ACC112 (cell line): ENCODE measurements around the gene RNF207.
A peak's percentile ranks its signal among the peaks of the same experiment; 100 is the strongest.

Experiments used
- H2AFZ ChIP-seq: fragments of 200-600 bp; sonication (generic); one replicate; pipeline ENCODE4 v1.6.0; 2017; ENCODE audit warnings: antibody characterized with exemption, low read length; ENCODE audit not compliant: unreplicated experiment
- H3K27ac ChIP-seq: fragments of 200-600 bp; sonication (generic); 2 replicates; pipeline ENCODE4 v1.5.1; 2014; ENCODE audit warnings: low read depth, mild to moderate bottlenecking, antibody characterized with exemption, low read length, moderate library complexity
- H3K27me3 ChIP-seq: fragments of 200-600 bp; sonication (generic); 2 replicates; pipeline ENCODE4 v1.6.1; 2014; ENCODE audit warnings: mild to moderate bottlenecking, antibody characterized with exemption, low read length, moderate library complexity, mixed read lengths; ENCODE audit not compliant: insufficient read depth
- H3K36me3 ChIP-seq: fragments of 200-600 bp; sonication (generic); 2 replicates; pipeline ENCODE4 v1.6.1; 2016; ENCODE audit warnings: mild to moderate bottlenecking, antibody characterized with exemption, low read length, moderate library complexity, mixed read lengths; ENCODE audit not compliant: insufficient read depth
- H3K4me1 ChIP-seq: fragments of 200-600 bp; sonication (generic); one replicate; pipeline ENCODE4 v1.6.1; 2016; ENCODE audit warnings: low read length, mixed read lengths; ENCODE audit not compliant: insufficient read depth, unreplicated experiment, control insufficient read depth
- H3K4me3 ChIP-seq: fragments of 200-600 bp; sonication (generic); 2 replicates; pipeline ENCODE4 v1.5.1; 2014; ENCODE audit warnings: mild to moderate bottlenecking, low read depth, low read length
- H3K79me2 ChIP-seq: fragments of 200-600 bp; sonication (generic); one replicate; pipeline ENCODE4 v1.6.0; 2016; ENCODE audit warnings: low read length; ENCODE audit not compliant: control insufficient read depth, unreplicated experiment, insufficient read depth

The RNF207 gene

DNA sequence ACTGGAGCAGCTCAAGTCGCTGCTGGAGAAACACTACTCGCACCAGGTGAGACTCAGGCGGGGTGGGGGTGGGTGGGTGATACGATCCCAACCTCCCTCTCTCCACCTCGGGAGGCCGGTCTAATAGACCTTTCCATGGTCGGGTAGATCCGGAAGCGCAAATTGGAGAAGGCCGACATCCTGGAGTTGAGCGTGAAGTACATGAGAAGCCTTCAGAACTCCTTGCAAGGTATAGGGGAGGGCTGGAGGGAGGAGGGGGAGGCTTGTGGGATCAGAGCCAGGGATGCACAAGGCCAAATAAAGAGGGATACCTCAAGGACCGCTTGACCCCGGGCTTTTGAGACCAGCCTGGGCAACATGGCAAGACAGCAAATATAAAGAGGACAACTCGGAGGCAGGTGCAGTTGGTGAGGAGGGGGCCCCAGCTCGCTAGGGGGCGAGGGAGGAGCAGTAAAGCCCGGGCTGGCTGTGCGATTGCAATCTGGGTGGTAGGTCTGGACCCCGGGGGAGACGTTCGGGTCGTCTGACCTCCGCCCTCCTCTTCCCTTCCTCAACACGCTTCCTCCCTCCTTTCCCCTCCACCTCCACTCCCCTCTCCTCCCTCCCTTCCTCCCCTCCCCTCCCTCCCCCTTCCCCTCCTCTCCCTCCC lies 38.6 kb downstream of the RNF207 start:
- Histone ChIP-seq H3K27me3 (peaks cover 69% of the 10 kb centered on the region), H3K27ac (no peak overlapping the region), H3K4me3 (no peak overlapping the region), H3K36me3 (no peaks in the 10 kb centered on the region), H2AFZ (no peak overlapping the region), H3K79me2 (no peaks in the 10 kb centered on the region), H3K4me1 (no peaks in the 10 kb centered on the region)

GRCh38 chr1:6245086-6245868 lies 39.4 kb downstream of the RNF207 start:
- Histone ChIP-seq H3K36me3 (no peaks in the 10 kb centered on the region), H3K4me3 (peak overlapping the region; percentile 58), H2AFZ (no peak overlapping the region), H3K79me2 (no peaks in the 10 kb centered on the region), H3K4me1 (no peaks in the 10 kb centered on the region), H3K27ac (no peak overlapping the region), H3K27me3 (peaks cover 75% of the 10 kb centered on the region)

- H3K4me3 ChIP-seq = peak overlapping the region; percentile 58
- H3K27me3 ChIP-seq = peaks cover 71% of the 10 kb centered on the region
- no peak overlapping the region for H3K27ac ChIP-seq
- no peak overlapping the region for H2AFZ ChIP-seq
- H3K36me3 ChIP-seq = no peaks in the 10 kb centered on the region
- H3K4me1 ChIP-seq = no peaks in the 10 kb centered on the region
- H3K79me2 ChIP-seq = no peaks in the 10 kb centered on the region
Measured at GRCh38 chr1:6245869-6246496, 40.1 kb downstream of the RNF207 start.

- peaks cover 63% of the 10 kb centered on the region for H3K27me3 ChIP-seq
- H2AFZ ChIP-seq = no peak overlapping the region
- no peaks in the 10 kb centered on the region for H3K36me3 ChIP-seq
- no peak overlapping the region for H3K27ac ChIP-seq
- H3K4me1 ChIP-seq = no peaks in the 10 kb centered on the region
- no peak overlapping the region for H3K4me3 ChIP-seq
- H3K79me2 ChIP-seq = no peaks in the 10 kb centered on the region
Measured at GRCh38 chr1:6246497-6247467, 40.9 kb downstream of the RNF207 start.

DNA sequence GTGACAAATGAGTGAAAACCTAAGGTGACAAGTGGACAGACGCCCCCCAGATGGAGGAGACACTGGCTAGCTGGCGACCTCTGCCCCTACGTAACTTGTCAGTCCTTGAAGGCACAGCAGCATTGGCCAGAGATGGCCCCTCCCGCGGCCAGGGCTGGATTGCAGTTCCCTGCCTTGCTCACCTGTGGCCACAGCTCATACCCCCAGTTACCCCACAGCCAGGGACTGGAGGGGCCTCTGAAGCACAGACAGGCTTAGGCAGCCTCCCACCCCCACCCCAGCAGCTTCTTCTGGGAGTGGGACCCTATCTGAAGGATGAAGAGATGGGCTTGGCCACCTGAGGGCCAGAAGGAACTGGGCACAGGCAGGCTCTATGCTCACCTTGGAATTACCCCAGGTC lies 41.7 kb downstream of the RNF207 start:
- Histone ChIP-seq H3K4me3 (no peak overlapping the region), H3K4me1 (no peaks in the 10 kb centered on the region), H2AFZ (no peak overlapping the region), H3K36me3 (no peaks in the 10 kb centered on the region), H3K27me3 (peaks cover 54% of the 10 kb centered on the region), H3K79me2 (no peaks in the 10 kb centered on the region), H3K27ac (no peak overlapping the region)

- no peaks in the 10 kb centered on the region for H3K4me1 ChIP-seq
- H3K4me3 ChIP-seq = no peak overlapping the region
- no peak overlapping the region for H2AFZ ChIP-seq
- H3K36me3 ChIP-seq = no peaks in the 10 kb centered on the region
- H3K79me2 ChIP-seq = no peaks in the 10 kb centered on the region
- H3K27ac ChIP-seq = no peak overlapping the region
- H3K27me3 ChIP-seq = peaks cover 48% of the 10 kb centered on the region
Measured at GRCh38 chr1:6248161-6248776, 42.4 kb downstream of the RNF207 start.

DNA sequence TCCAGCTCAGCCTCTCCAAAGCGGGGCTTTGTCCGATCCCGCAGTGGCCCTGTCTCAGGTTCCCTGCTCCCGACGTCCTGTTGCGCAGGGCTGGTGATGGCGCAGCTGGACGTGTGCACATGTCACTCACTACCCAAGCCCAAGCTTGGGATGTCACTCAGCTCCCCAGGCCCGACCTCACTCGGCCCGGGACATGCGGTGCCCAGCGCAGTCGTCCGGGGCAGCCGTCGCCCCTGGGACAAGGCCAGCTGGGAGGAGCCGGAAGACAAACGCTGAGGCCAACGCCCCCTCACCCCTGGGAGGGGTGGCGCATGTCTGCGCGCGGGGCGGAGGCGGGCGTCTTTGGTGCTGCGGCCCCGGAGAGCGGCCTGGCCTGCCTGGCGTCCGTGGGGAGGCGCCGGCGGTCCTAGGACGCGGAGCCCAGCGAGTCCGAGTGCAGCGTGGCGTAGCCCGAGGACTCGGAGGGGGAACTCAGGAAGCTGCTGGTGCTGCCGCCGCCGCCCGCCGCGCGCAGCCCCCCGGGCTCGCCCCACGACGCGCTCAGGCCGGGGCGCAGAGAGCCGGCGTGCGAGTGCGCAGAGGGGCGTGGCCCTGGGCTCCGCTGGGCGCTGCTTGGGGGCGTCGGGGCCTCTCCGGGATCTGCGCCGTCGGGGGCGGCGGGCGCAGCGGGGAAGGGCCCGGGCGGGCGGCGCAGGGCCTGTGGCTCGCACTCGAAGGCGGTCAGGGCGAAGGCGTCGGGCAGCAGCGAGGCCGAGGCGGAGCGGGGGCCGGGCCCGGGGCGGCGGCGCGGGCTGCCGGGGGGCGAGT lies 43.2 kb downstream of the RNF207 start:
- H3K79me2 ChIP-seq = no peaks in the 10 kb centered on the region
- H3K27ac ChIP-seq = no peak overlapping the region
- H3K36me3 ChIP-seq = no peaks in the 10 kb centered on the region
- H3K4me1 ChIP-seq = no peaks in the 10 kb centered on the region
- peak overlapping the region; percentile 49; the same call in 1 of the 2 replicates for H3K4me3 ChIP-seq
- no peak overlapping the region for H2AFZ ChIP-seq
- H3K27me3 ChIP-seq = peaks cover 39% of the 10 kb centered on the region

DNA sequence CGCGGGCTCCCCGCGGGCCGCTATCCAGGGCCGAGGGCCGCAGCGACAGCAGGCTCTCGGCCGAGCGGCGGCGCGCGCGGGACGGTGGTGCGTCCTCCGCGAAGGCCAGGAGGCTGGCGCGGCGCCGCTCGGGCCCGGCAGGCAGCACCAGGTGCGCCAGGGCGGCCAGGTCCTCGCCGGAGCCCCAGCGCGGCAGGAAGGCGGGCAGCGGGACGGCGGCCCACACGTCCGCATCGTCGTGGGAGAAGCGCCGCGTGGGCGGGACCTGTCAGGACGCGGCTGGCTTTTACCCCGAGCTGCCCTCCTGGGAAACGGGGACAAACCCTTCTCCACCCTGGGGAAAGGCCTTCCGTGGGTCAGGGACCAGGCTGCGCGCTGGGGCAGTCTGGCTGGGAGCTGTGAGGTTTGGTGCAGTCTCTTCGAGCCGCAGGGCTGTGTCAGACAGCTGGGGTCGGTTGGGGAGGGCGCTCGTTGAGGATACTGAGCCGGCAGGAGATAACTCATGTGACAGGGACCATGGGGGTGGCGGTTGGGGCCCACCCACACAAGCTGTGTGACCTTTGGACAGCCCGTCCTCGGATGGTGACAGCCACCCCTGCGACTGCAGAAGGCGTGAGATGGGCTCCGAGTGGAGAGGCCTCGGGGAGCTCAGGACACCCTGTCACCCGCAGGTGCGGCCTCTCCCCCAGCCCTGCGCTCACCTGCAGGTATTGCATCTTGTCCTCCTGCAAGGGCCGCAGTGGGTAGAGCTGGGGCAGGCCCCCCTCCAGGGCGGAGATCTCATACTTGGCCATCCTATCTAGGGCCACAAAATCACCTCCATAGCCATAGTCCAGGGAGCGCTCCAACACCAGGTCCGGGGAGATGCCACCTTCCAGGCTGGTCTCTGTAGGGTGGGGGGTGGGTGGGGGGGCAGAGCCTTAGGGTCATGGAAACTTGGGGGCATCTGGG lies 44.1 kb downstream of the RNF207 start:
- no peaks in the 10 kb centered on the region for H3K4me1 ChIP-seq
- H3K79me2 ChIP-seq = no peaks in the 10 kb centered on the region
- H3K4me3 ChIP-seq = no peak overlapping the region
- no peak overlapping the region for H2AFZ ChIP-seq
- H3K36me3 ChIP-seq = no peaks in the 10 kb centered on the region
- peaks cover 33% of the 10 kb centered on the region; the same call in 1 of the 2 replicates for H3K27me3 ChIP-seq
- no peak overlapping the region for H3K27ac ChIP-seq

GRCh38 chr1:6251233-6251632 lies 45.3 kb downstream of the RNF207 start:
- Histone ChIP-seq H3K36me3 (no peaks in the 10 kb centered on the region), H3K79me2 (no peaks in the 10 kb centered on the region), H3K4me3 (no peak overlapping the region), H3K27ac (no peak overlapping the region), H2AFZ (no peak overlapping the region), H3K4me1 (no peaks in the 10 kb centered on the region), H3K27me3 (peaks cover 22% of the 10 kb centered on the region; the same call in 1 of the 2 replicates)
